Hindlimb muscle (tissue), 1 donor: ENCODE data around the gene PRR33. TPM values are rescaled to one million over a fixed set of nuclear protein-coding genes. Genes with fewer than 3 reads are reported as not detected.
"Not testable (repeated sequence)": the region's sequence is repeated elsewhere in the genome, so short reads cannot be mapped to it uniquely, and the experiment has no call there.

Experiments used
- DNase-seq: peaks from one replicate; pipeline ENCODE4 v3.0.0-alpha.2; 2013
- polyA plus RNA-seq: library from polyadenylated mRNA; unstranded; fragments of 120-200 nt; gene quantifications from one replicate; pipeline ENCODE4 v1.2.1, GENCODE V29; 2013; ENCODE audit not compliant: insufficient read length

Gene PRR33
- polyA plus RNA-seq, 1 donor, result 7.2 TPM

DNA sequence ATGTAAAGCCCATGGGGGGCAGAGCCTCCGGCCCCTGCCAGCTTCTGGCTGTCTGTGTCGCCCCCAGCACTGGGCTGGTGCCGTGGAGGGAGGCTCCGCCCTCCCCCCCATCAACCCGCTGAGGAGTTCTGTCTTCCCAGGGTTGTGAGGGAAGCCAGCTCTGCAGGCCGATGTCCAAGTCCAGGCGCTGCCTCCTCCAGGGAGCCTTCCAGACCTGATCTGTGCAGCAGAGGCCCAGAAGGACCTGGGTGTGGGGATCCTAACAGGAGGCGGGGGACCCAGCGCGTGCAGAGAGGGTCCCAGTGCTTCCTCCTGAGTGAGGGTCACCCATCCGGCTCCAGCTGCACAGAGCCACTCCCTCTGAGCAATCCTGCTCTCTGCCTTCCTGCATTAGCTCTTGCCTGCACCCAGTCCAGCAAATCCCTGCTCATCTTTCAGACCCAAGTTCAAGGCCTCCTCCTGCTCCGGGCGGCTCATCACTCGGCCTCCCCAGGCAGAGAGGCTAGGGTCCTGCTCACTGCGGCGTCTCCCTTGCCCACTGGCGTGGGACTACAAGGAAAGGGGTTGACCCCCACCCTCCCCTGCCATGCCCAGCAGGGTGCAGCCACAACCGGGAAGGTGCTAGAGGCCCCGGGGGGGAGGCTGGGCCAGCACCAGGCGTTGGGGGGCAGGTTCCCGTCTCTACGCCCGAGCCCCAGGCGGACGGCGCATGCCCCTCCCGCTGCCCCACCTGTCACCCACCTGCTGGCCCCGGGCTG lies 16.4 kb downstream of the PRR33 start:
- no peak for DNase-seq

DNA sequence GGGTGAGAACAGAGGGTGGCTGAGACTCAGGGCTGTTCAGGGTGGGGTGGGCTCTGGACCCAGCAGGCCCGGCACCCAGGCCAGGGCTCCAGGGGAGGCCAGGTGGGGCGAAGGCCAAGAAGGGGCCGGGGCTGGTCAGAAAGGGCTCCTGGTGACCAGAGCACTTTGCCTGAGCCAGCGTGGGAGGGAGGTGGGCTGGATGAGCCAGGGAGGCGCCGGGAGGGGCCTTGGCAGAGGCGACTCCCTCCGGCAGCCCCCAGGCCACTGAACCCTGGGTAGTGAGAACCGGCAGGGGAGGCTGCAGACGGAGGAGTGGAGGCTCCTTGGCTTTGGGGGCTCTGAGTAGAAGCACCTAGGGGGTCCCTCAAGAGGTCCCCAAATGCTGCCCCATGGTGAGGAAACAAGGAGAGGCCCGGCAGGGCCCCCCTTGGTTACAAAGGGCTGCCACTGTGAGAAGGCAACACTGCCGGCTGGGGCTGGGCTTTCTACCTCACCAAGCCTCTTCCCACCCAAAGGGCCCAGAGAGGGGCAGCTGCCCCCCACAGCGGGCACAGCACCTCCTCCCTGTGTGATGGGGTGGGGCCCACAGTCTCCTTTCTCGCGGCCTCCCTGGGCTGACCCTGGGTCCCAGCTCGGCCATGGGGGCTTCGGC lies 17.1 kb downstream of the PRR33 start:
- not testable (repeated sequence) for DNase-seq

DNA sequence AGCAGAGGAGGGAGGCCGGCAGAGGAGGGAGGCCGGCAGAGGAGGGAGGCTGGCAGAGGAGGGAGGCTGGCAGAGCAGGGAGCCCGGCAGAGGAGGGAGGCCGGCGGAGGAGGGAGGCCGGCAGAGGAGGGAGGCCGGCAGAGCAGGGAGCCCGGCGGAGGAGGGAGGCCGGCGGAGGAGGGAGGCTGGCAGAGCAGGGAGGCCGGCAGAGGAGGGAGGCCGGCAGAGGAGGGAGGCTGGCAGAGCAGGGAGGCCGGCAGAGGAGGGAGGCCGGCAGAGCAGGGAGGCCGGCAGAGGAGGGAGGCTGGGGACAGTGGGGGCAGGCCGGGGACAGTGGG lies 17.9 kb downstream of the PRR33 start:
- DNase-seq, result not testable (repeated sequence)

DNA sequence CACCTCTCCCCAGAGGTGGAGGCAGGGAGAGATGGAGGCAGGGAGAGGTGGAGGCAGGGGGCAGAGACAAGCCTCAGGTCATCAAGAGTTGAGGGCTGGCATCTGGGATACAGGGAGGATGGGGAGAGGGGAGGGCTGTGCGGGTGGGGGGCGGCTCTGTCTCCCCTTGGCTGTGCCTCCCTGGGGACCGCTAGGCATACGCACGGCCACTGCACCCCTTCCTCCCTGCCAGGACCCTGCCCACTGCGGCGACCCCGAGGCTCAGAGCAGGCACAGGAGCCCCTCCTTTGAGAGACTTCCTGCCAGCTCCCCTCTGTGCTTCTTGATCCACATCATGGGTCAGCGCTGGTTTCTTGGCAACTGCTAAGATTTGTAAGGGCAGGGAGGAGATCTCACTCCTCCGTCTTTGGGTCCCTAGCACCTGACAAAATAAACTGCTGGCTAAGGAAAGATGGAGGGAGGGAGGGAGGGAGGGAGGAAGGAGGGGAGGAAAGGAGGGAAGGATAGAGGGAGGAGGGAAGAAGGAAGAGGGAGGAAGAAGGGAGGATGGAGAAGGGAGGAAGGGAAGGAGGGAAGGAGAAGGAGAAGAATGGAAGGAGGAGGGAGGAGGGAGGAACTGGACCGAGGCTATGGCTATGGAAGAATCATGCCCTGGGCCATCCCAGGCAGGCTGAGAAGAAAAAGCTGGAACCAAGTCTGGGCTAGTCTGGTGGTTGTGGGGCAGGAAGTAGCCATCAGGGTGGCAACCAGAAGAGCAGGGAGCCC lies 18.5 kb downstream of the PRR33 start:
- DNase-seq, result no peak

DNA sequence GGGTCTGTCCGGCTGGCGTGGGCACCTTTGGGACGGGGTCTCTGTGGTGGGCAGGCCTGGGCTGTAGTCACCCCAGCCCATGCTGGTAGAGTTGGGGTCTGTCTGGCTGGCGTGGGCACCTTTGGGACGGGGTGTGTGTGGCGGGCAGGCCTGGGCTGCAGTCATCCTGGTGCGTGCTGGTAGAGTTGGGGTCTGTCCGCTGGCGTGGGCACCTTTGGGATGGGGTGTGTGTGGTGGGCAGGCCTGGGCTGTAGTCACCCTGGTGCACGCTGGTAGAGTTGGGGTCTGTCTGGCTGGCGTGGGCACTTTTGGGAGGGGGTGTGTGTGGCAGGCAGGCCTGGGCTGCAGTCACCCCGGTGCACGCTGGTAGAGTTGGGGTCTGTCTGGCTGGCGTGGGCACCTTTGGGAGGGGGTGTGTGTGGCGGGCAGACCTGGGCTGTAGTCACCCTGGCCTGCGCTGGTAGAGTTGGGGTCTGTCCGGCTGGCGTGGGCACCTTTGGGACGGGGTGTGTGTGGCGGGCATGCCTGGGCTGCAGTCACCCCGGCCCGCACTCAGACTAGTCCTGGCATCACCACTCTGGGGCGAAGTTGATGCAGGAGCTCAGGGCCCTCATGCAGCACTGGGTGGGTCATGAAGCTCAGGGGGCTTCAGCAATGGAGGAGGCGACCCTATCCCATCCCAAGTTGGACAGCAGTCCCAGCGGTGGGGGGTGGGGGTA lies 19.3 kb downstream of the PRR33 start:
- no peak for DNase-seq

DNA sequence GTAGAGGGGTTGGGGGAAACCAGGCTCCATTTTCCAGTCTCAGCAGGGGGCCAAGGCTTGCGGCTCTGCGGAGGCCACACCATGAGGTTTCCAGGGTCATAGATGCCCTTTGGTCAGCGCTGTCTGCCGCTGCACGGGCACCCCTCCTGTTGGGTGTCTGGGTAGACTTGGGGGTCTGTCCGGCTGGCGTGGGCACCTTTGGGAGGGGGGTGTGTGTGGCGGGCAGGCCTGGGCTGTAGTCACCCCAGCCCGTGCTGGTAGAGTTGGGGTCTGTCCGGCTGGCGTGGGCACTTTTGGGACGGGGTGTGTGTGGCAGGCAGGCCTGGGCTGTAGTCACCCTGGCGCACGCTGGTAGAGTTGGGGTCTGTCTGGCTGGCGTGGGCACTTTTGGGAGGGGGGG lies 20.2 kb downstream of the PRR33 start:
- no peak for DNase-seq

DNA sequence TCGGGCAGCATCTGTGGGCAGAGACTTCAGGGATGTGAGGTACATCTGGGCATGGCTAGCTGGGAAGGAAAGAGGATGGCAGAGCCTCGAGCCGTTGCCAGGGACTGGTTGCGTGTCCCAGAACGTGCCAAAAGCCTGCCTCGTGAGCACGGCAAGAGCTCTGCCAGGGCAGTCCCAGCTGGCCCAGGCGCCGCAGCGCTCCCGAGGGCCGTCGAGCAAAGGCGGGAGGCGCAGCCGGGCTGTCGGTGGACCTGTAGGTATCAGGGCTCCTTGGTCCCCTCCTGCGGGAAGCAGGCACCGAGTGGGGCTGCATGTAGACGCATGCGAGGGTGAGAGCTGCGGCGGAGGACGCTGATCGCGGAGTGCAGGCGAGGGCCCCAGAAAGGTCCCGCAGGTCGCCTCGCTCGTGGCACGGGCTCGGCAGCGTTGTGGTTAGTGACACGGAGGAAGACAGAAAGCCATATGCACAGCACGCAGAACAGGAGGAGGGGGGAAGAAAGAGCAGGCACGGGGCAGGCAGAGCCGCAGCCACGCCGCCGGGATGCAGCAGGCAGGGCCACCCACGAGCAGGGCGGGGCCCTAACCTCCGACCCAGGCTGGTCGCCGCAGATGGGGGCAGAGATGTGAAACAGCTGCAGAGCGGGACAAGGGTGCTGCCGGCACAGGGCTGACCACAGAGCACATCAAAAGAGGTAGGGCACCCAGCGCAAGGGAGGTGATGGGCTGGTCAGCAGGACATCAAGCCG lies 20.8 kb downstream of the PRR33 start:
- DNase-seq, result no peak

DNA sequence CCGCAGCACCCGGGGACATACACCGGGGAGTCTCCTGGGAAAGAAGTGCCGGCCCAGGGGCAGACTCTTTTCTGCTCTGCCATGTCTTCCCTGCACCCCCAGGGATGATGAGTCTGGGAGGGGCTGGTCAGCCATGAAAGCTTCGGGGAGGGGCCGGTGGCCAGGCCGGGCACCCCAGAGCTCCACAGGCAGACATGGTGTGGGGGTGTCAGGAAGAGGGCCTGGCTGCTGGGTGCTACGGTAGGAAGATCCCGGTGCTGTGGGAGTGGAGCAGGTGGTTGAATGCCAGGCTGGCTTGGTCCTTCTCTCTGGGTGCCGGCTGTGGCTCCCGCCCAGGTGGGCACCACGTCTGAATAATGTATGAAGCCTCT lies 21.4 kb downstream of the PRR33 start:
- no peak for DNase-seq

DNA sequence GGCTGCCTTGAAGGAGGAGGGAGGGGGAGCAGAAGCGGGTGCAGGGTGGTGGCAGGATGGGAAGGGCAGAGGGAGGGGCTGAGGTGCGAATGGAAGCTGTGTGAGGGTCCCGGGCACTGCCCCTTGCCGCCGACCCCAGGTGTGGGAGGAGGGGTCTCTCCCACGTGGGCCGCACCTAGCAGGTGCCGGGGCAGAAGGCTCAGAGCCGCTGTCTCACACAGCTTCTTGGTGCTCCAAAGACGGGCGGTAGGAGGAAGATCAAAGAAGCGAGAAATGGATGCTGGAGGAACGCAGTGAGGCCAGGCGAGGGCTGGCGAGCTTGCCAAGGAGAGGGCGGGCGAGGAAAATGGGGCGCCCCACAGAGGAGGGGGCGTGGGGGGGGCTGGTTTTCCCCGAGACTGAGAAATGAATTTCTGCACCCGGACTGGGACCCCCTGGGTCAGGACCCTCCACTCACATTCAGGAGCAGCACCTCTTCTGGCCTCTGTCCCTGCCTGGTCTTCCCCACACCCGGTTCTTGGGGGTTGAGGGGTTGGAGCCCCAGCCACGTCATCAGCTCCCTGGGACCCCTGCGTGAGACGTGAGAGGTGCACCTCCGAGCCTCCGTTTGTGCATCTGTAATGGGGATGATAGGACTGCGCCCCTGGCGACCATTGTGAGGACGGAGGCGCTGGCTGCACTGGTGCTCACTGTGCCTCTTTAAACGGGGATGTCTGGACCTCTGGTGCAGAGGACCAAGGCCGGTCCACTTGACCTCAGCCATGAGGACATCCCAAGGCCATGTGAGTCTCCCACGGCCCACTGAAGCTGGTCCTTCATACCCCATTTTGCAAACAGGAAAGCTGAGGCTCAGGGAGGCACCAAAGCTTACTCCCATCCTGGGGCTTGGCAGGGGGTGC lies 22.0 kb downstream of the PRR33 start:
- no peak for DNase-seq

DNA sequence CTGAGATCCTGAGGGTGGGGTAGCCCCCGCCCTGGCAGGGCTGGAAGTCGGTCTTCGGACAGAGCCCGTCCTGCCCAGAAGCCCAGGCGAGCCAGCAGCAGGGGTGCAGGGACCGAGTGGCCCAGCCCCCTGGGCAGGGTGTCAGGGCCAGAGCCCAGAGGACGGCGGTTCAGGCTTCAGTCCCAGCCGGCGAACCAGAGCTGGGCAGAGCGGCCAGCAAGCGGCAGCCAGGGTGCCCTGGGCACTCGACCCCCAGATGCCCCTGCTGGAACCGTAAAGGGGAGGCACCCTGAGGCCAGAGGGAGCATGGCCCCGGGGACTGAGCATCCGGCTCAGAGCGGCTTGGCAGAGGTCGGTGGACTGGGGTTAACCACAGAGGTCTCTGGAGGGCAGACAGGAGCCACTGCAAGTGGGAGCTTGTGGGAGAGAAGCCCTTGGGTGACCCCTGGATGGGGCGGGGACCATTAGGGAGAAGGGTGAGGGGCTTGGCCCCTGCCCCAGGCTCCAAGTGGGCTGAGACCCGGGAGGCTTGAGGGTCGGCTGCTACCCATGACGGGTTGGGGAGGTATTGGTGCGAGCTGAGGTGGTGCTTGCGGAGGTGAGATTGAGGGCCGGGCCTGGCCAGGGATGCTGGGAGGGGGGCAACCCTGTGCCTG lies 22.9 kb downstream of the PRR33 start:
- DNase-seq, result no peak

DNA sequence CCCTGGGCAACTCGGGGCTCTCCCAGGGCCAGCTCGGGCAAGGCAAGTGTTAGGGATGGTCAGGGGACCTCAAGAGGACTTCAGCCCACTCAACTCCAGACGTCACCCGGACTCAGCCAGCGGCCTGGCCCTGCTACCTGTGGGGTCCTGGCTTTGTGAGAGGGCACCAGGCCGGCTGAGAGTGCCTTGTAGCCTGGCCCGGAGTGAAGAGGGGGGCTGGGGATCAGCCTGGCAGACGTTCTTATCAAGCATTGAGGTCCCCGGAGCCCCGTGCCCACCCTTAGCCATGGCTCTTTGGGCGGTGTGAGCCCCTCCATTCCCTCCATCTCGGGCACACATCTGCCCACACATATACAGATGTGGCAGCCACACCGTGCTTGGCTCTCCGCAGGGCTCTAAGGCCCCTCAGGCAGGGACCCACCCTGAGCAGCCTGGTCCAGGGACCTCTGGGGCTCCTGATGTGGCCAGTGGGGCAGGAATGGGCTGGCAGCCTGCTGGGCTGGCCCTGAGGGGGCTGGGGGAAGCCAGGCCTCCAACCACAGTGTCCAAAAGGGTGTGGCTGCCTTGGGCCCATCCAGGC lies 23.5 kb downstream of the PRR33 start:
- DNase-seq, result no peak

DNA sequence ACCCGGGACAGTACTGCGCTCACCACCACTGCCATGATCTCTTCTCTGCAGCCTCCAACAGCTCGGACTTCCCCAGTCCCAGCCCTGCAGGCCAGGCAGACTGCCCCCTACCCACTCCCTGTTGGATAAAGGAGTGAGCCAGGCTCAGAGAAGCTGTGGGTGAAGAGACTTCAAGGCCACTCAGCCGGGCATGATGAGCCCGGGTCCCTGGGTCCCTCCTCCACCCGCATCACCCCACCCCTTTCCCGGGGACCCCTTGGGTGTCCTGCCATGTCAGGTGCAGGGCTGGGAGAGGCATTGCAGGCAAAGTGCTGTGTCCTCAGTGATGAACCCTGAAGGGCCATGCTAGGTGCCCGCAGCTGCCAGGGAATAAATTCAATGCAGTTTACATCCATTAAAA lies 24.3 kb downstream of the PRR33 start:
- no peak for DNase-seq

DNA sequence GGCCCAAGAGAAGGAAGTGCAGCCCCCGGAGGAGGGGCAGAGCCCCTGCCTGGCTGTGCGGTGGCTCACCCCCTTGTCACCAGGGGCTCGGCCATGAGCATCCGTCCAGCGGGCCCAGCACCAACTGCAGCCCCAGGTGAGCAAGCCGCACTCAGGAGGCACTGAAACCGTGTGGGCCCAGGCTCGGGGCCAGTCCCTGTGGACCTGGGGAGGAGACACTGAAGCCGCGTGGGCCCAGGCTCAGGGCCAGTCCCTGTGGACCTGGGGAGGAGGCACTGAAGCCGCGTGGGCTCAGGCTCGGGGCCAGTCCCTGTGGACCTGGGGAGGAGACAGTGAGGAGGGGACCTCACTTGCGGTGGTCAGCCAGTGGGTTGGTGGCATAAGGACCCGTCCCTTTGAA lies 24.9 kb downstream of the PRR33 start:
- no peak for DNase-seq

DNA sequence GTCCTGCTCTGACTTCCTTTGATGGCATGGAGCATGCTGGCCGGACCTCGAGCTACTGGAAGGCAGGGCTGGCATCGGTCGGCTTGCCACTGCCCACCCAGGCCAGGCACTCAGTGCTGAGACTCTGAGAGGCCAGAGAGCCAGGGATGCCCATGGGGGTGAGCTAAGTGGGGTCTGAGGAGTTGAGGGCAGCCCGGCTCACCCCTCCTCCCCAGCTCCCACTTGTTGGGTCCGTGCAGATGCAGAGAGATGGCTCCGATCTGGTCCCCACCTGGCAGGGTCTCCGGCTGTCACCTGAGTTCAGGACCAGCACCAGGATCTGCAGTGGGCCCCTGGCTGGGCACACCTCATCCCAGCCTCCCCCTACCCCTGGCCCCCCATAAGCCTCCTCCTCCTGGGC lies 25.5 kb downstream of the PRR33 start:
- no peak for DNase-seq

DNA sequence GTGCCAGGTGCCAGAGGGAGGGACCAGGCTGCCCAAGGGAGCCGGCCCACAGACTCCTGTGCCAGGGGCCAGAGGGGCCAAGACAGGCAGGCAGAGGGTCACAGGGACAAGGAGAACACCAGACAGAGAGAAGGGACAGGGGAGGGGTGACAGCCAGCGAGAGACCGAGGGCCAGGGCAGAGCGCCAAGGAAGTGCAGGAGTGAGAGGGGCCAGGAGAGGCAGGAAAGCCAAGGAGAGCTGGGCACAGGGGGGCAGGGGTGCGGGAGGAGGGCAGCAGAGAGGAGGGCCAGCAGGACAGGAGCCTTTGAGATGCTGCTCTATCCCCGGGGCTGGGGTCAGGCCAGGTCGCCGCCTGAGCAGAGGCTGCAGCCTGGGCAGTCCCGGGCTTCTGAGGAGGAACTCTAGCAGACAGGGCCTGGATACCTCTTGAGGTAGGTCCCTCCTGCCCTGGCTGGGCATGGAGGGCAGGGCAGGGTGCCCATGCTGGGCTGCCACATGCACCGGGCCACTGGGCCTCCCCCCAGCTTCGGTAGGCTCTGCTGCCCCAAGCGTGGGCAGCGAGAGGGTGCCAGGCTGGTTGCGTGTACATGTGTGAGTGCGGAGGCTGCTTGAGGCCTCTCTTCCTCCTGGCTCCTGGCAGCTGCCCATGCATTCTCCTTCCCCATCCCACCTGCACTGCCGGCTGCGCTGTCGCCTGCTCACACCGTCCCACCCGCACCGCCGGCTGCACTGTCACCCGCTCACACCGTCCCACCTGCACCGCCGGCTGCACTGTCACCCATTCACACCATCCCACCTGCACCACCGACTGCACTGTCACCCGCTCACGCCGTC lies 26.6 kb downstream of the PRR33 start:
- no peak for DNase-seq

DNA sequence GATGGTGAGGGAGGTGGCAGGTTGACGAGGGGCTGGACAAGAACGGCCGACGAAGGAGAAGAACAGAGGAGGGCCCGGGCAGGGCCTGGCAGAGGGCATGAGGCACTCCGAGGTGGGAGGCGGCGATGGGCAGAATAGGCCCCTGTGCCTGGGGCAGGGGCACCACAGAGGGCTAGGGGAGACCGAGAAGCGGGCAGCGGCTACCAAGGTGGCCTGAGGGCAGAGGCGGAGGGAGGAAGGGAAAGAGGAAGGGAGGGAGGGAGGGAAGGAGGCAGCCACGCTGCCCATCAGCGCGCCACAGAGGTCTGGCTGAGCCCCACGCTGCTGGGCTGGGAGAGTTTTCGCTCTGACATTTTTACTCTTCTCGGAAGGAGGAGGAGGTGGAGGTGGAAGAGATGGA lies 27.5 kb downstream of the PRR33 start:
- no peak for DNase-seq

DNA sequence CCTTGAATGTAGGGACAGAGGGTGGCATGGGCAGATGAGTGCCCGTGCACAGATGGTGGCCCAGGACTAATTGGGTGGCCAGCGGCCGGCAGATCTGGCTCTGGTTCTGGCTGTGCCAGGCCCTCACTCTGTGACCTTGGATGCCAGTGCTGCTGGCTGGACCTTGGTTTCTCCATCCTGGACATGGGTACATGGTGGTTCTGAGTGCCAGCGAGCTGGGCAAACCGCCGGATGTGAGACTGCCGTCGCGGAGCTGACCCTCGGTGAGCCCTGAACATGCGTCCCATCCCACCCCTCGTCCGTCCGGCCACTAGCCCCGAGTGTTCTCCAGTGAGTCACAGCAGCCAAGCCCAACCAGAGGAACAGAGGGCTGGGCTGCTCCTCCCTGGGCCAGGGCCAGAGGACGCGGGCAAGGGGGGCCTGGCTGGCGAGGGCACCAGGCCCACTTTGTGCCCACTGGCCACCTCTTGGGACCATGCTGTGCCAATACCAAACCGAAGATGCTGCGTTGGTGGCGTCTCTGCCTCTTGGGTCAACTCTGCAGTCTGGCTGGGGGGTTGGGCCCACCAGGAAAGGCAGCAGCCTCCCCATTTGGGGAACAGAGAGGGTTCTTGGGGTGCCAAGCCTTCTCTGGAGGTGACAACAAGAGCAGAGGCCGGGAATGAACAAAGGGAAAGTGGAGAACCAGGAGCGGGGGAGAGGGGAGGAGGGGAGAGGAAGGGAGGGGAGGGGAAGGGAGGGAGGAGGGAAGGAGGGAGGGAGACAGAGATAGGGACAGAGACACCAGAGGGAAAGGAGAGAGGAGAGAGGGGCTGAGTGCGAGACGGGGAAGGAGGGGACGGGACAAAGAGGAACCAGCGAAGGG lies 28.1 kb downstream of the PRR33 start:
- peak; percentile 92 for DNase-seq

DNA sequence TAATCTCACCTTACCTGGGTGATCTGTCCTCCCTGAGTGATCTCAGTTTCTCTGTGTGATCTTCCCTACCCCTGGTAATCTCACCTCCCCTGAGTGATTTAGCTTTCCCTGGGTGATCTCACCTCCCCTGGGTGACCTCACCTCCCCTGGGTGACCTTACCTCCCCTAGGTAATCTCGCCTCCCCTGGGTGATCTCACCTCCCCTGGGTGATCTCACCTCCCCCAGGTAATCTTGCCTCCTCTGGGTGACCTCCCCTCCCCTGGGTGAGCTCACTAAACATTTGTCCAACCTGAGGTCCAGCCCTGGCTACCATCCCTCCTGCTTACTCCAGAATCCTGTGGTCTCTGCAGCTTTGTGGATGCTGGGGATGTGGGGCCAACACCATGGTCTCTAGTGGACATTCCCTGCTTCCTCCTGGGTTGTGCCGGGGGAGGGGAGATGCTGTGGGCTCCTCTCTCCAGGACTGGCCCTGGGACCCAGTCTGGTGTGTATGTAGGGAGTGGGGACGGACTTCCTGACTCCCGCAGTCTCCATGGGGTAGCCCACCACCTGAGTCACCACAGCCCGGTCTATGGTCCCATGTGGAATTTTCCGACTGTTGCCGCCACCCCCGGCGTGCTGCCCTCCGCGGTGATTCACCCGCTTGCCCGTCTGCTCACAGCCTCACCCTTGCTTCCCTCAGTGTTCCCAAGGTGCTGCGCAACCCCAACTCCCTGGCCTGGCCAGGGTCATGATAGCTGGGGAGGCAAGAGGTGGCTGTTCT lies 28.9 kb downstream of the PRR33 start:
- no peak for DNase-seq
